ENCODE data around the gene RAPGEF3. TPM values are rescaled to one million over a fixed set of nuclear protein-coding genes. Genes with fewer than 3 reads are reported as not detected.
A peak's percentile ranks its signal among the peaks of the same experiment; 100 is the strongest.

Gene RAPGEF3
- total RNA-seq, 1 donor from 2014 or later: 165 TPM

- intact Hi-C loops (cut with DNase I): no loop called here
Observed at GRCh38 chr12:47777151-47777550, 18.5 kb upstream of the RAPGEF3 start.

GRCh38 chr12:47776471-47777143 is 17.9 kb upstream of the RAPGEF3 start:
- peaks cover 0 to 5% of the 10 kb centered on the region in 2 donors for H3K36me3 ChIP-seq
- no peak overlapping the region for H3K4me3 ChIP-seq
- H3K9me3 ChIP-seq: no peaks in the 10 kb centered on the region
- no peak for DNase-seq (ENCODE audit: low spot score in 2 of 2)
- intact Hi-C loops (cut with DNase I): no loop called here
- no peaks in the 10 kb centered on the region for H3K27me3 ChIP-seq
- peaks cover 37 to 59% of the 10 kb centered on the region in 2 donors for H3K4me1 ChIP-seq
- H3K27ac ChIP-seq: peak overlapping the region; percentile 80 to 88
- TF ChIP-seq CTCF (IDR thresholded peaks at IDR 0.05): no peak

More at GRCh38 chr12:47777151-47777550, 18.5 kb upstream of the RAPGEF3 start:
- DNase-seq (ENCODE audit: low spot score in 2 of 2): no peak
- Histone ChIP-seq H3K9me3 (no peaks in the 10 kb centered on the region), H3K36me3 (peaks cover 4 to 8% of the 10 kb centered on the region in 2 donors), H3K4me3 (no peak overlapping the region), H3K27me3 (no peaks in the 10 kb centered on the region), H3K4me1 (peaks cover 37 to 59% of the 10 kb centered on the region in 2 donors), H3K27ac (peak overlapping the region; percentile 80 to 88)
- no peak for TF ChIP-seq CTCF (IDR thresholded peaks at IDR 0.05)

- DNase-seq (ENCODE audit: low spot score in 2 of 2): no peak
- peaks cover 0 to 3% of the 10 kb centered on the region in 2 donors for H3K36me3 ChIP-seq
- intact Hi-C loops (cut with DNase I): no loop called here
- peaks cover 37 to 59% of the 10 kb centered on the region in 2 donors for H3K4me1 ChIP-seq
- H3K27me3 ChIP-seq: no peaks in the 10 kb centered on the region
- H3K9me3 ChIP-seq: no peaks in the 10 kb centered on the region
- peak overlapping the region; percentile 80 to 88 for H3K27ac ChIP-seq
- peak overlapping the region in 1 of 2 donors; percentile 23 for H3K4me3 ChIP-seq
- no peak for TF ChIP-seq CTCF (IDR thresholded peaks at IDR 0.05)
Observed at GRCh38 chr12:47775100-47775911, 16.6 kb upstream of the RAPGEF3 start.

- Histone ChIP-seq H3K27me3 (no peaks in the 10 kb centered on the region), H3K9me3 (no peaks in the 10 kb centered on the region), H3K4me1 (peaks cover 37 to 59% of the 10 kb centered on the region in 2 donors), H3K27ac (peak overlapping the region; percentile 80 to 88), H3K4me3 (peak overlapping the region in 1 of 2 donors; percentile 23), H3K36me3 (no peaks in the 10 kb centered on the region)
- DNase-seq (ENCODE audit: low spot score in 2 of 2): no peak
- intact Hi-C loops (cut with DNase I): no loop called here
- TF ChIP-seq CTCF (IDR thresholded peaks at IDR 0.05): no peak
Observed at GRCh38 chr12:47774663-47775062, 16.0 kb upstream of the RAPGEF3 start.

- Histone ChIP-seq H3K9me3 (no peaks in the 10 kb centered on the region), H3K27me3 (no peaks in the 10 kb centered on the region), H3K4me1 (peaks cover 36 to 54% of the 10 kb centered on the region in 2 donors), H3K36me3 (no peaks in the 10 kb centered on the region), H3K27ac (peak overlapping the region; percentile 88 to 89), H3K4me3 (peak overlapping the region; percentile 93 to 98)
- no peak for TF ChIP-seq CTCF (IDR thresholded peaks at IDR 0.05)
- DNase-seq (ENCODE audit: low spot score in 2 of 2): no peak
- intact Hi-C loops (cut with DNase I): loop anchor here (1.0 kb wide), 1 partner anchor 21 kb away; no protein-coding TSS in a partner anchor
Observed at GRCh38 chr12:47773858-47774580, 15.3 kb upstream of the RAPGEF3 start.
